H9 (cell line): ENCODE data around the gene SCAMP3. TPM values are rescaled to one million over a fixed set of nuclear protein-coding genes. Genes with fewer than 3 reads are reported as not detected.

Experiments used
- DNase-seq: peaks from one replicate; pipeline ENCODE4 v3.0.0-alpha.2; 2017
- H2AFZ ChIP-seq: one replicate; pipeline ENCODE4 v1.6.1; 2013; ENCODE audit warnings: mild to moderate bottlenecking, low read length, control low read depth, moderate library complexity
- H2AK5ac ChIP-seq: 2 replicates; pipeline ENCODE4 v1.6.1; 2013; ENCODE audit warnings: low read length, control low read depth, mixed read lengths; ENCODE audit not compliant: insufficient read length
- H2BK120ac ChIP-seq: one replicate; pipeline ENCODE4 v1.6.1; 2013; ENCODE audit warnings: low read depth, mild to moderate bottlenecking, low read length, control low read depth, inconsistent platforms; ENCODE audit not compliant: poor library complexity, severe bottlenecking
- H2BK12ac ChIP-seq: 2 replicates; pipeline ENCODE4 v1.6.1; 2013; ENCODE audit warnings: low read length, control low read depth, mixed read lengths, low read depth; ENCODE audit not compliant: insufficient read length
- H2BK15ac ChIP-seq: 2 replicates; pipeline ENCODE4 v1.6.1; 2013; ENCODE audit warnings: low read depth, low read length, control low read depth
- H2BK20ac ChIP-seq: one replicate; pipeline ENCODE4 v1.6.1; 2013; ENCODE audit warnings: low read depth, mild to moderate bottlenecking, low read length, control low read depth, inconsistent platforms; ENCODE audit not compliant: poor library complexity, severe bottlenecking
- H2BK5ac ChIP-seq: 2 replicates; pipeline ENCODE4 v1.6.1; 2013; ENCODE audit warnings: low read length, control low read depth, mixed read lengths; ENCODE audit not compliant: insufficient read length
- H3K14ac ChIP-seq: 2 replicates; pipeline ENCODE4 v1.6.1; 2013; ENCODE audit warnings: low read length, control low read depth; ENCODE audit not compliant: insufficient read depth
- H3K18ac ChIP-seq: 2 replicates; pipeline ENCODE4 v1.6.1; 2013; ENCODE audit warnings: low read depth, mild to moderate bottlenecking, mixed read lengths, low read length, control low read depth; ENCODE audit not compliant: insufficient read length
- H3K23ac ChIP-seq: 2 replicates; pipeline ENCODE4 v1.6.1; 2013; ENCODE audit warnings: low read length, control low read depth, mixed read lengths, low read depth; ENCODE audit not compliant: insufficient read length
- H3K23me2 ChIP-seq: 2 replicates; pipeline ENCODE4 v1.6.1; 2013; ENCODE audit warnings: low read depth, mild to moderate bottlenecking, mixed read lengths, low read length, control low read depth; ENCODE audit not compliant: insufficient read length, poor library complexity, severe bottlenecking
- H3K27ac ChIP-seq: 2 replicates; pipeline ENCODE4 v1.5.1; 2013; ENCODE audit warnings: low read length, control low read depth, mixed read lengths, low read depth; ENCODE audit not compliant: insufficient read length
- H3K27me3 ChIP-seq: 2 replicates; pipeline ENCODE4 v1.6.1; 2013; ENCODE audit warnings: low read length, control low read depth, inconsistent platforms; ENCODE audit not compliant: insufficient read depth
- H3K4ac ChIP-seq: 2 replicates; pipeline ENCODE4 v1.6.1; 2013; ENCODE audit warnings: low read depth, mild to moderate bottlenecking, control low read depth, inconsistent platforms, low read length, moderate library complexity
- H3K4me1 ChIP-seq: 2 replicates; pipeline ENCODE4 v1.6.1; 2013; ENCODE audit warnings: low read length, control low read depth, inconsistent platforms; ENCODE audit not compliant: insufficient read depth
- H3K4me2 ChIP-seq: 2 replicates; pipeline ENCODE4 v1.6.1; 2013; ENCODE audit warnings: low read length, control low read depth, mixed read lengths; ENCODE audit not compliant: insufficient read length, insufficient read depth
- H3K56ac ChIP-seq: 2 replicates; pipeline ENCODE4 v1.6.1; 2013; ENCODE audit warnings: low read depth, mild to moderate bottlenecking, mixed read lengths, low read length, control low read depth; ENCODE audit not compliant: insufficient read length
- H3K79me1 ChIP-seq: 2 replicates; pipeline ENCODE4 v1.6.1; 2013; ENCODE audit warnings: low read depth, mild to moderate bottlenecking, moderate library complexity, low read length, control low read depth, inconsistent platforms; ENCODE audit not compliant: insufficient read depth, poor library complexity, severe bottlenecking
- H3K79me2 ChIP-seq: 2 replicates; pipeline ENCODE4 v1.6.1; 2013; ENCODE audit warnings: low read length, control low read depth, inconsistent platforms; ENCODE audit not compliant: insufficient read depth
- H3K9ac ChIP-seq: 2 replicates; pipeline ENCODE4 v1.6.1; 2013; ENCODE audit warnings: low read length, control low read depth, mixed read lengths; ENCODE audit not compliant: insufficient read length; ENCODE audit errors: extremely low read depth
- H3K9me3 ChIP-seq: one replicate; pipeline ENCODE4 v1.6.1; 2013; ENCODE audit warnings: low read depth, low read length, inconsistent platforms; ENCODE audit not compliant: control insufficient read depth
- H3T11ph ChIP-seq: one replicate; pipeline ENCODE4 v1.6.1; 2013; ENCODE audit warnings: mild to moderate bottlenecking, low read length, control low read depth, inconsistent platforms
- H4K20me1 ChIP-seq: one replicate; pipeline ENCODE4 v1.6.1; 2013; ENCODE audit not compliant: control insufficient read depth, insufficient read length, insufficient read depth
- H4K5ac ChIP-seq: 2 replicates; pipeline ENCODE4 v1.6.1; 2013; ENCODE audit warnings: low read depth, mild to moderate bottlenecking, mixed read lengths, low read length, control low read depth; ENCODE audit not compliant: insufficient read length
- H4K8ac ChIP-seq: replicated peaks from 2 replicates; pipeline ENCODE4 v1.6.1; 2013; ENCODE audit warnings: low read length, control low read depth, mixed read lengths, low read depth; ENCODE audit not compliant: insufficient read length
- H4K91ac ChIP-seq: 2 replicates; pipeline ENCODE4 v1.6.1; 2013; ENCODE audit warnings: low read depth, mild to moderate bottlenecking, moderate library complexity, mixed read lengths, low read length, control low read depth; ENCODE audit not compliant: insufficient read length
- H3K27ac Mint-ChIP-seq, 3 experiments: 2 replicates in 2 of 3; 3 replicates in 1 of 3; pipeline ENCODE4 v1.8.0; 2020 to 2021; ENCODE audit warnings: mixed read lengths in 3 of 3, mild to moderate bottlenecking in 1 of 3, moderate library complexity in 1 of 3
- H3K27me3 Mint-ChIP-seq: 2 replicates; pipeline ENCODE4 v1.8.0; 2021; ENCODE audit warnings: low read depth, mild to moderate bottlenecking, moderate library complexity, mixed read lengths
- H3K36me3 Mint-ChIP-seq, 3 experiments: 2 replicates in 2 of 3; 3 replicates in 1 of 3; pipeline ENCODE4 v1.8.0; 2020 to 2021; ENCODE audit warnings: low read depth in 3 of 3, mixed read lengths in 3 of 3; ENCODE audit not compliant: insufficient read depth in 1 of 3
- H3K4me1 Mint-ChIP-seq, 2 experiments: 2 replicates each; pipeline ENCODE4 v1.8.0; 2020; ENCODE audit warnings: mixed read lengths in 2 of 2
- H3K4me3 Mint-ChIP-seq, 2 experiments: 2 replicates in 1 of 2; 3 replicates in 1 of 2; pipeline ENCODE4 v1.8.0; 2020 to 2021; ENCODE audit warnings: mild to moderate bottlenecking in 2 of 2, mixed read lengths in 2 of 2, moderate library complexity in 1 of 2
- H3K9me3 Mint-ChIP-seq, 2 experiments: 2 replicates in 1 of 2; 3 replicates in 1 of 2; pipeline ENCODE4 v1.8.0; 2020; ENCODE audit warnings: mild to moderate bottlenecking in 2 of 2, mixed read lengths in 2 of 2, moderate library complexity in 1 of 2
- CTCF ChIP-seq: fragments of 200-600 bp; sonication (generic); conservative IDR thresholded peaks from 3 replicates; pipeline ENCODE4 v1.8.0; 2021; ENCODE audit warnings: antibody characterized with exemption, mild to moderate bottlenecking
- WGBS: extraction: QIAGEN DNeasy Blood & Tissue Kit; methylation state at CpG from one replicate; pipeline ENCODE4 v1.1.7; 2013; ENCODE audit warnings: missing lambda C conversion rate, low lambda C conversion rate, mixed read lengths; ENCODE audit not compliant: insufficient read length; ENCODE audit errors: extremely low coverage; 5-methylcytosine and 5-hydroxymethylcytosine counted together
- total RNA-seq: library from RNA; stranded (reverse); gene quantifications from 2 replicates; pipeline ENCODE4 v1.2.1, GENCODE V29; 2021

SCAMP3 gene
- total RNA-seq, 1 experiment from 2014 or later: 52.5 TPM

- Histone ChIP-seq H3K4me1 (no peaks in the 10 kb centered on the region; the same call in 1 of the 2 replicates), H3K23me2 (peaks cover 12% of the 10 kb centered on the region), H4K91ac (no peak overlapping the region), H4K8ac (no peak overlapping the region), H3K79me2 (no peaks in the 10 kb centered on the region), H3K4me2 (no peak overlapping the region), H3K27me3 (no peaks in the 10 kb centered on the region; the same call in 1 of the 2 replicates), H3K79me1 (no peaks in the 10 kb centered on the region), H3K14ac (no peak overlapping the region), H3K9me3 (no peaks in the 10 kb centered on the region), H2AFZ (no peak overlapping the region), H2BK5ac (no peak overlapping the region), H2BK120ac (no peak overlapping the region), H3K56ac (no peak overlapping the region), H3K27ac (no peak overlapping the region), H3T11ph (no peak overlapping the region), H4K20me1 (no peaks in the 10 kb centered on the region), H4K5ac (no peak overlapping the region), H2BK20ac (no peak overlapping the region), H3K23ac (no peak overlapping the region), H2BK15ac (no peak overlapping the region), H3K4ac (no peak overlapping the region), H3K18ac (no peak overlapping the region), H2AK5ac (no peak overlapping the region), H3K9ac (no peak overlapping the region), H2BK12ac (no peak overlapping the region)
- H3K27me3 Mint-ChIP-seq: peaks cover 18% of the 10 kb centered on the region
- no peaks in the 10 kb centered on the region; a peak in 1 of 5 replicates for H3K9me3 Mint-ChIP-seq
- peaks cover 16 to 32% of the 10 kb centered on the region in 2 experiments for H3K4me1 Mint-ChIP-seq
- H3K4me3 Mint-ChIP-seq: no peak overlapping the region
- H3K36me3 Mint-ChIP-seq: no peaks in the 10 kb centered on the region
- no peak for TF ChIP-seq CTCF
- peak overlapping the region in 1 of 3 experiments; percentile 15; a peak in 1 of 7 replicates for H3K27ac Mint-ChIP-seq
- no peak for DNase-seq
- no CpG with 5 or more reads among the region's 7 CpGs for WGBS
Observed at GRCh38 chr1:155297384-155297783, 35.2 kb upstream of the SCAMP3 start.
